ENCODE data around the gene TSPEAR. TPM values are rescaled to one million over a fixed set of nuclear protein-coding genes. Genes with fewer than 3 reads are reported as not detected.
"Not testable (repeated sequence)": the region's sequence is repeated elsewhere in the genome, so short reads cannot be mapped to it uniquely, and the experiment has no call there.

Gene TSPEAR
- total RNA-seq, 1 experiment from 2014 or later: not detected

- no peaks in the 10 kb centered on the region for H3K9me3 ChIP-seq (ENCODE audit: control insufficient read depth, insufficient read depth, low read depth, low read length)
- no peaks in the 10 kb centered on the region for H3K4me1 ChIP-seq (ENCODE audit: control insufficient read depth, insufficient read depth, low read length)
- POLR2A ChIA-PET: no interaction called here
- ATAC-seq (no peak), DNase-seq (ENCODE audit: low read depth, low spot score) (no peak)
- CTCF ChIA-PET: no interaction called here
- H3K27ac ChIP-seq (ENCODE audit: low read length): no peak within 1 kb of the TSS
- H3K4me3 ChIP-seq (ENCODE audit: low read depth in 2 of 2, low read length in 2 of 2): no peak within 1 kb of the TSS
- no peaks in the 10 kb centered on the region for H3K36me3 ChIP-seq (ENCODE audit: control insufficient read depth, insufficient read depth, low read length)
- TF ChIP-seq, protein P1, sequence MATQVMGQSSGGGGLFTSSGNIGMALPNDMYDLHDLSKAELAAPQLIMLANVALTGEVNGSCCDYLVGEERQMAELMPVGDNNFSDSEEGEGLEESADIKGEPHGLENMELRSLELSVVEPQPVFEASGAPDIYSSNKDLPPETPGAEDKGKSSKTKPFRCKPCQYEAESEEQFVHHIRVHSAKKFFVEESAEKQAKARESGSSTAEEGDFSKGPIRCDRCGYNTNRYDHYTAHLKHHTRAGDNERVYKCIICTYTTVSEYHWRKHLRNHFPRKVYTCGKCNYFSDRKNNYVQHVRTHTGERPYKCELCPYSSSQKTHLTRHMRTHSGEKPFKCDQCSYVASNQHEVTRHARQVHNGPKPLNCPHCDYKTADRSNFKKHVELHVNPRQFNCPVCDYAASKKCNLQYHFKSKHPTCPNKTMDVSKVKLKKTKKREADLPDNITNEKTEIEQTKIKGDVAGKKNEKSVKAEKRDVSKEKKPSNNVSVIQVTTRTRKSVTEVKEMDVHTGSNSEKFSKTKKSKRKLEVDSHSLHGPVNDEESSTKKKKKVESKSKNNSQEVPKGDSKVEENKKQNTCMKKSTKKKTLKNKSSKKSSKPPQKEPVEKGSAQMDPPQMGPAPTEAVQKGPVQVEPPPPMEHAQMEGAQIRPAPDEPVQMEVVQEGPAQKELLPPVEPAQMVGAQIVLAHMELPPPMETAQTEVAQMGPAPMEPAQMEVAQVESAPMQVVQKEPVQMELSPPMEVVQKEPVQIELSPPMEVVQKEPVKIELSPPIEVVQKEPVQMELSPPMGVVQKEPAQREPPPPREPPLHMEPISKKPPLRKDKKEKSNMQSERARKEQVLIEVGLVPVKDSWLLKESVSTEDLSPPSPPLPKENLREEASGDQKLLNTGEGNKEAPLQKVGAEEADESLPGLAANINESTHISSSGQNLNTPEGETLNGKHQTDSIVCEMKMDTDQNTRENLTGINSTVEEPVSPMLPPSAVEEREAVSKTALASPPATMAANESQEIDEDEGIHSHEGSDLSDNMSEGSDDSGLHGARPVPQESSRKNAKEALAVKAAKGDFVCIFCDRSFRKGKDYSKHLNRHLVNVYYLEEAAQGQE (IDR thresholded peaks at IDR 0.05; ENCODE audit: insufficient read depth in 1 of 2, low read depth in 2 of 2, low read length in 1 of 2): no peak
- TF ChIP-seq SIN3A (IDR thresholded peaks at IDR 0.05; ENCODE audit: borderline replicate concordance, insufficient read depth, low read depth, low read length): no peak
- no peak for TF ChIP-seq TCF7L2 (IDR thresholded peaks at IDR 0.05; ENCODE audit: low read depth, low read length)
- no peak for TF ChIP-seq POLR2AphosphoS5 (IDR thresholded peaks at IDR 0.05; ENCODE audit: low read depth, low read length)
- TF ChIP-seq, protein P2, sequence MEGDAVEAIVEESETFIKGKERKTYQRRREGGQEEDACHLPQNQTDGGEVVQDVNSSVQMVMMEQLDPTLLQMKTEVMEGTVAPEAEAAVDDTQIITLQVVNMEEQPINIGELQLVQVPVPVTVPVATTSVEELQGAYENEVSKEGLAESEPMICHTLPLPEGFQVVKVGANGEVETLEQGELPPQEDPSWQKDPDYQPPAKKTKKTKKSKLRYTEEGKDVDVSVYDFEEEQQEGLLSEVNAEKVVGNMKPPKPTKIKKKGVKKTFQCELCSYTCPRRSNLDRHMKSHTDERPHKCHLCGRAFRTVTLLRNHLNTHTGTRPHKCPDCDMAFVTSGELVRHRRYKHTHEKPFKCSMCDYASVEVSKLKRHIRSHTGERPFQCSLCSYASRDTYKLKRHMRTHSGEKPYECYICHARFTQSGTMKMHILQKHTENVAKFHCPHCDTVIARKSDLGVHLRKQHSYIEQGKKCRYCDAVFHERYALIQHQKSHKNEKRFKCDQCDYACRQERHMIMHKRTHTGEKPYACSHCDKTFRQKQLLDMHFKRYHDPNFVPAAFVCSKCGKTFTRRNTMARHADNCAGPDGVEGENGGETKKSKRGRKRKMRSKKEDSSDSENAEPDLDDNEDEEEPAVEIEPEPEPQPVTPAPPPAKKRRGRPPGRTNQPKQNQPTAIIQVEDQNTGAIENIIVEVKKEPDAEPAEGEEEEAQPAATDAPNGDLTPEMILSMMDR (IDR thresholded peaks at IDR 0.05): no peak
- no TSS peak for BruUV-seq (replicated peaks)
- no peaks in the 10 kb centered on the region for H3K27me3 ChIP-seq (ENCODE audit: control insufficient read depth, insufficient read depth, low read length)
- in situ Hi-C loops (cut with HindIII; ENCODE audit: low pct_unique_long_range_greater_than_20kb, low sequenced_read_pairs): no loop called here
- intact Hi-C loops (cut with micrococcal nuclease; ENCODE audit: unreplicated experiment): no loop called here
These were observed 44.7 kb downstream of the TSPEAR start, which contains the start of gene KRTAP12-2 for GRCh38 chr21:44666401-44667320. KRTAP12-2 (minus strand) TSS chr21:44666927; CDS start chr21:44666886, 41 bp downstream.

- Histone ChIP-seq H3K4me3 (ENCODE audit: low read depth in 2 of 2, low read length in 2 of 2) (no peak overlapping the region), H3K4me1 (ENCODE audit: control insufficient read depth, insufficient read depth, low read length) (no peaks in the 10 kb centered on the region), H3K27me3 (ENCODE audit: control insufficient read depth, insufficient read depth, low read length) (no peaks in the 10 kb centered on the region), H3K36me3 (ENCODE audit: control insufficient read depth, insufficient read depth, low read length) (no peaks in the 10 kb centered on the region), H3K9me3 (ENCODE audit: control insufficient read depth, insufficient read depth, low read depth, low read length) (no peaks in the 10 kb centered on the region), H3K27ac (ENCODE audit: low read length) (no peak overlapping the region)
- no peak for TF ChIP-seq POLR2AphosphoS5 (IDR thresholded peaks at IDR 0.05; ENCODE audit: low read depth, low read length)
- TF ChIP-seq, protein P1 (IDR thresholded peaks at IDR 0.05; ENCODE audit: insufficient read depth in 1 of 2, low read depth in 2 of 2, low read length in 1 of 2): no peak
- TF ChIP-seq, protein P2 (IDR thresholded peaks at IDR 0.05): no peak
- TF ChIP-seq TCF7L2 (IDR thresholded peaks at IDR 0.05; ENCODE audit: low read depth, low read length): no peak
- TF ChIP-seq SIN3A (IDR thresholded peaks at IDR 0.05; ENCODE audit: borderline replicate concordance, insufficient read depth, low read depth, low read length): no peak
- intact Hi-C loops (cut with micrococcal nuclease; ENCODE audit: unreplicated experiment): no loop called here
- no peak for DNase-seq (ENCODE audit: low read depth, low spot score)
- in situ Hi-C loops (cut with HindIII; ENCODE audit: low pct_unique_long_range_greater_than_20kb, low sequenced_read_pairs): no loop called here
- no peak for ATAC-seq
- POLR2A ChIA-PET: no interaction called here
- BruUV-seq (replicated peaks): no TSS peak
- CTCF ChIA-PET: no interaction called here
These were observed 46.7 kb downstream of the TSPEAR start for GRCh38 chr21:44664691-44665090.

GRCh38 chr21:44661567-44661966 lies 49.8 kb downstream of the TSPEAR start:
- H3K27ac ChIP-seq (ENCODE audit: low read length); in situ Hi-C loops (cut with HindIII; ENCODE audit: low pct_unique_long_range_greater_than_20kb, low sequenced_read_pairs); BruUV-seq (replicated peaks); H3K36me3 ChIP-seq (ENCODE audit: control insufficient read depth, insufficient read depth, low read length); H3K9me3 ChIP-seq (ENCODE audit: control insufficient read depth, insufficient read depth, low read depth, low read length); CTCF ChIA-PET; intact Hi-C loops (cut with micrococcal nuclease; ENCODE audit: unreplicated experiment); ATAC-seq; POLR2A ChIA-PET; H3K4me3 ChIP-seq (ENCODE audit: low read depth in 2 of 2, low read length in 2 of 2); DNase-seq (ENCODE audit: low read depth, low spot score); H3K27me3 ChIP-seq (ENCODE audit: control insufficient read depth, insufficient read depth, low read length); H3K4me1 ChIP-seq (ENCODE audit: control insufficient read depth, insufficient read depth, low read length): not testable (repeated sequence)
